Measurements from ENCODE around the gene PEX11G.
A peak's percentile ranks its signal among the peaks of the same experiment; 100 is the strongest.

Gene PEX11G

GRCh38 chr19:7461841-7462629 lies 26.8 kb downstream of the PEX11G start:
- DNase-seq (ENCODE audit: low read depth): no peak
- no peak overlapping the region for H3K4me3 ChIP-seq (ENCODE audit: low read length)
- TF ChIP-seq CTCF (conservative IDR thresholded peaks at IDR 0.05; ENCODE audit: low read depth, low read length): peak; percentile 5

GRCh38 chr19:7460562-7460966 lies 28.3 kb downstream of the PEX11G start:
- no peak for TF ChIP-seq CTCF (conservative IDR thresholded peaks at IDR 0.05; ENCODE audit: low read depth, low read length)
- H3K4me3 ChIP-seq (ENCODE audit: low read length): no peak overlapping the region
- DNase-seq (ENCODE audit: low read depth): no peak

- TF ChIP-seq CTCF (conservative IDR thresholded peaks at IDR 0.05; ENCODE audit: low read depth, low read length): no peak
- no peak overlapping the region for H3K4me3 ChIP-seq (ENCODE audit: low read length)
- DNase-seq (ENCODE audit: low read depth): no peak
These were observed 29.1 kb downstream of the PEX11G start for GRCh38 chr19:7459773-7460172.

GRCh38 chr19:7458675-7459074 lies 30.2 kb downstream of the PEX11G start:
- DNase-seq (ENCODE audit: low read depth): no peak
- no peak for TF ChIP-seq CTCF (conservative IDR thresholded peaks at IDR 0.05; ENCODE audit: low read depth, low read length)

GRCh38 chr19:7456964-7457541 lies 31.8 kb downstream of the PEX11G start:
- TF ChIP-seq CTCF (conservative IDR thresholded peaks at IDR 0.05; ENCODE audit: low read depth, low read length): no peak
- DNase-seq (ENCODE audit: low read depth): no peak
- no peak overlapping the region for H3K4me3 ChIP-seq (ENCODE audit: low read length)

More at GRCh38 chr19:7458675-7459074, 30.2 kb downstream of the PEX11G start:
- H3K4me3 ChIP-seq (ENCODE audit: low read length): no peak overlapping the region

- no peak overlapping the region for H3K4me3 ChIP-seq (ENCODE audit: low read length)
- TF ChIP-seq CTCF (conservative IDR thresholded peaks at IDR 0.05; ENCODE audit: low read depth, low read length): no peak
- DNase-seq (ENCODE audit: low read depth): no peak
These were observed 33.1 kb downstream of the PEX11G start for GRCh38 chr19:7455600-7456296.

Measured in retinal pigment epithelial cell (primary cell).